GM19397 (cell line): ENCODE data around the gene GOLGA1.

ENCODE experiments used
- ATAC-seq: cut with Tn5 transposase; IDR thresholded peaks from one replicate; pipeline ENCODE4 v1.9.1; 2021; ENCODE audit warnings: mild to moderate bottlenecking, moderate library complexity; ENCODE audit not compliant: unreplicated experiment

GOLGA1 gene

DNA sequence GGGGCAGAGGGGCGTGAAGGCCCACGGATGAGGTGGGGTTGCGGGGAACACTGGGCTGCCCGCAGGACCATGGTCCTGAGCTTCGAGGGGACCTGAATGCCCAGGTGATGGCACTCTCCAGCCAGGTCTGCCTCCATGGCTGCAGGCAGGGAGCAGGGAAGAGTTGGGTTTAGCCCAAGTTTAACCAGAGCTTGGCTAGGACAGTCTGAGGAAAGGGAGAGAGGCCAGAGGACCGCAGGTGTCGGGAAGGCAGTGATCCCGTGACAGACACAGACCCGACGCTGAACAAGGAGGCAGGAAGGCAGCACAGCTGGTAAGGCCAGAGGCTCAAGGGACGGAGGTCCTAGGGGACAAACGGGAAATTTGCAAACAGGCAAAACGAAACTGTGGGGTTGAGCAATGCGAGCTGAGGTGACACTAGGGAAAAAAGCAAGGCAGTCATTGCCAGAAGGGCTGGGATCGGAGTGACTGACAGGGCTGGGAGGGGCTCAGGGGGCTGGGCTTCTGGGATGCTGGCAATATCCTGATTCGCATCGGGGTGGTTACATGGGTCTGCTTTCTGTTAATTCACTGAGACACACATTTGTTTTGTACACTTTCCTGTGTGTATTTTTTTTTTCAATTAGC lies 53.9 kb downstream of the GOLGA1 start:
- ATAC-seq, result no peak

DNA sequence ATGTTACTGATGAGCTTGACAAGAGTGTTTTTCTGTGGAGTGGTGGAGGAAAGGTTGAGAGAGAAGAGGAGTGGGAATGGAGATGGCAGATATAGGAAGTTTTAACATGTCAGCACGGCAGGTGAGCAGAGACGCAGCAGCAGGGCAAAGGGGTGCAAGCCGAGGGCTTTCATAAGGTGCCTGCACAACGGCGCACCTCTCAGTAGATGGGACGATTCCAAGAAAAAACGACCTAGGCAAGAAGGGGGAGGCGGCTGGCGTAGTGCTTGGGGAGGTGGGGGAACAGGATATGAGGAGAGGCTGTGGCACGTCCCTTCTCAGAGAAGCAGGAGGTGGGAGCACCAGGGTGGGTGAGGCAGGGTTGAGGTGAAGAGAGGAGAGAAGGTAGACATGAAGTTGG lies 54.4 kb downstream of the GOLGA1 start:
- ATAC-seq, result no peak

DNA sequence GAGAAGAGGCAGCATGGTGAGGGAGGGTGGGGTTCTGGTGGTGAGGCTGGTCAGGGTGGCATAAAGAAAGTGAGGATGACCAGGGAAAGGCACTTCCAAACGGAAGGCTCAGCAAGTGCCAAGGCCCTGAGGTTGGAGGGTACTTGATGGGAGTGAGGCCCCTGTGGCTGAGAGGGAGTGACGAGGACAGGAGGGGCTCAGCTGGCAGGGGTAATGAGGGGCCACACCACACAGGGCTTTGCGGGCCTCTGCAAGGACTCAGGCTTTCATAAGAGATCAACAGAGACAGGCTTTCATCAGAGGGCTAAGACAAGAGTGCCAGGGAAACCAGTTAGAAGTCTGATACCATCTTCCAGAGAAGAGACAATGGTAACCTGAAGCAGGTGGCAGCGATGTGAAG lies 55.3 kb downstream of the GOLGA1 start:
- no peak for ATAC-seq

DNA sequence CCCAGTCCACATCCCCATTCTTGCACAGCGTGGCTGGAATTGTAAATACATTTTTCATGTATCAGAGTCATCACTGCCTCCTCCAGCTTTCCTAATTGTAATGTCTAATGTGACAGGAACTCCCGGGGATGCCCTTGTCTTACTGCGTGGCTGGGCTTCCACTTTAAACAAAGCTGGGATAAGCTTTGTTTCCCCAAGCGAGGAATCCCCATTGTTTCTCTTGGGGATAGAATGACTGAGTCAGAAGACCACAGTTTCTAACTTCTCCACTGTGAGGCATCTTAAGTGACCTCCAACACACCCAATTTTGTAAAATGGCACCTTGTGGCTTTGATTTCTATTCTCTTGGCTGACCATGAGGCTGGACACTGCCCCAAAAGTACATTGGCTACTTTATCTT lies 56.5 kb downstream of the GOLGA1 start:
- no peak for ATAC-seq

DNA sequence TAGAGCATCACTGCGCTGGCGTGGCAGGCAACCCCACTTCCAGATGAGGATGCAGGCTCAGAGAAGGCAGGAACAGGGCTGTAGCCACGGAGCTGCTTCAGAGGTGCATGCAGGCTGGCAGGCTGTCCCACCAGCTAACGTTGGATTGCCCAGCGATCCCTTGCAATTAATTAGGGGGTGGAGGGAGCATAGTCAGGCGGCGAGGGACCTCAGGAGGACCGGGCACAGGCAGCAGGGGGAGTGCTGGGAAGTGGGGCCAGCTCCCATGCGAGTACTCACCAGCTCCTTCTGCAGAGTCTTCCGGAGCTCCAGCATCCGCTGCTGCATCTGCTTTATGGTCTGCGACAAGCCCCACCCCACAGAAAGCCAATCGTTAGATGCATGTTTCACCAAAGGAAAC lies 58.7 kb downstream of the GOLGA1 start:
- ATAC-seq, result no peak

DNA sequence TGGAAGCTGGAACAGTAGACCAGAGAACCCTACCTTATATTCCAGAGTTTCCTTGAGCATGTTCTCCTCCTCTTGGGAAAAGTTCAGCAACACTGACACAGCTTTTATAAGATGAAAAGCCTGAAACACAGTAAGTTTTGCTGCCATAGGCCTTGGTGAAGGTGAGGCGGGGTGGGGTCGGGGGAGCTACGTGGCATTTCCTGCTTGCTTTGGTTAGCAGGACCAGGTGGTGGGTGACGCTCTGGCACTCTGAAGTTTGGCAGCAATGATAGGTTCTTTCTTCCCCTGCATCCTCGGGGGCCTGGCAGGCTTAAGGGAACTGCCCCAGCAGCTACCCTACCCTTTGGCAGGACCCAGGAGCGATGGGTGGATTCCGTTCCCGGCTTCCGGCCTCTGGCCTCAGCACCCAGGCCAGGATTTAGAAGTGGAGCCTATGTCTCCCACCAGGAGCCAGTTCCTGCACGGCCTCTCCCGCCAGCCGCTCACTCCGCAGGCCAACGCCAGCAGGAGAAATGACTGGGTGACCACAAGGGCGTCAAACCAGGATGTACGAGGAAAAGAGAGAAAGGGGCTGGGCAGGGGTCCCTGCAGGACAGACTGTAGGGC lies 59.6 kb downstream of the GOLGA1 start:
- ATAC-seq, result no peak

GRCh38 chr9:124880501-124880900 lies 60.4 kb downstream of the GOLGA1 start:
- no peak for ATAC-seq

- no peak for ATAC-seq
Observed at GRCh38 chr9:124879226-124879625, 61.7 kb downstream of the GOLGA1 start.

DNA sequence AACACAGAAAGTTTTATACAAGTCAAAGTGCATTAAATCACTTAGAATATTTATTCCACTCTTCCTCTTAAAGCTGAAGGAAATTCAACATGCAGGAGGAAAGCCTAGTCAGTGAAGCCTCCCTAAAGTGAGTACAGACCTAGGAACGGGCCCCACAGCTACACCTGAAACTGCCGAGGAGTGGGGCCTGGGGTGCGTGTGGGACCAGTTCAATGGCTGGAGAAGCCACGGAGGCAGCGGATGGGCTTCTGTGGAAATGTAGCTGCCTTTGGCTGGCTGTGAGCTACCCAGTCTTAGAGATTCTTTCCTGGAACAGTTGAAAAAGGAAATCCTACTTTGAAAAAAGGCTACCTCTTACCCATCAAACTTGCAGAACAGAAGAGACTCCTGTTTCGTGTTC lies 62.4 kb downstream of the GOLGA1 start:
- ATAC-seq, result no peak

GRCh38 chr9:124878021-124878420 lies 62.9 kb downstream of the GOLGA1 start:
- no peak for ATAC-seq

DNA sequence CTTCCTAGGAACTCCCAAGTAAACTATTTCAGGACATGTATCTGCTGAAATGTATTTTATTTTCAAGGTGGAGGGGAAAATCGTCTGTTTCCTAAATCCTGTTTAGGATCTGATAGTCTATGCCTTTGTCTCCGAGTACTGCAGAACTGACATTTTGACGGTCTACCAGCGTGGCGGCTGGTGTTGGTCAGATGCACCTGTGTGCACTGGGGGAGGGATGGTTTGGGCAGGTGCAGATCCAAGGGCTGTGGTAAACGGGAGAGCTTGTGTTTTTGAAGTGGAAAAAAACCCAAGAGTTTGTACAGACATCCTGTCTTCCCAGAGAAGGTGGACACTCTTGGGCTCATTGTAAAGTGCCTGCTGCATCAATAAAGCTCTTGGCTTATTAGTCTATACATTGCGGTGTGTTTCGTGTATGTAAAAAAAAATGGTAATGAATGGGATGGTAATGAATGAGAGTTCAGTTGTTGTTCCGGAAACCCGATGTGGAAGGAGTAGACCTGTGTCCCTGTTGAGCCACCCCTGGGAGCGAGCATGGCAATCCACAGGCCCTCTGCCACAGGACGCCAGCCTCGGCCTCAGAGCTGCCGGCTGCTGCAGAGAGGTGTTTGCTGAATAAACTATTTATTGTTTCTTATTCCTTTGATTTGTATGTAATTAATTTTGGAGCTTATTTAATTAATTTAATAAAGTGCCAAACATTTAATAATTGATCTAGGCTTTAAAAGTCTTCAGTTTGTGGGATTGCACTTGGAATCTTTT lies 63.7 kb downstream of the GOLGA1 start:
- ATAC-seq, result no peak

DNA sequence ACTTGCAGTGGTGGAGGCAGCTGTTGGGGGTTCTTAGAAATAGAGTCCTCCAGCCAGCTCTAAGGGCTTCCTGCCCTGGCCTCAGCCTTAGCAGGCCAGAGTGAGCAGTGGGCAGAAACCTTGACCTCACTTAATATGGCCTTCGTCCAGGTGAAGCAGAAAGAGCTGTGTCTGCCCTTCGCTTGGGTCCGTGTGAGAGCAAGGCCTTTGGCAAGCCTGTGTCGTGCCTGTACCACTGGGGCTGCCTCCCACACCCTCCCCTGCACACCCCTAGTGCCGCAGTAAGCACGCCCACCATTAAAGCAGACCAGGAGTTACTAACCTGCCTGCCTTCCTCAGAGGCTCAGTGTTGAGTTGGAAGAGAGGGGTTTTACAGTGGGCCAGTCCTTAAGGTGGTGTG lies 65.4 kb downstream of the GOLGA1 start:
- no peak for ATAC-seq

- ATAC-seq, result no peak
Observed at GRCh38 chr9:124873664-124874063, 67.2 kb downstream of the GOLGA1 start.

- ATAC-seq, result no peak
Observed at GRCh38 chr9:124871156-124871561, 69.7 kb downstream of the GOLGA1 start.

- ATAC-seq, result no peak
Observed at GRCh38 chr9:124870723-124871122, 70.2 kb downstream of the GOLGA1 start.

DNA sequence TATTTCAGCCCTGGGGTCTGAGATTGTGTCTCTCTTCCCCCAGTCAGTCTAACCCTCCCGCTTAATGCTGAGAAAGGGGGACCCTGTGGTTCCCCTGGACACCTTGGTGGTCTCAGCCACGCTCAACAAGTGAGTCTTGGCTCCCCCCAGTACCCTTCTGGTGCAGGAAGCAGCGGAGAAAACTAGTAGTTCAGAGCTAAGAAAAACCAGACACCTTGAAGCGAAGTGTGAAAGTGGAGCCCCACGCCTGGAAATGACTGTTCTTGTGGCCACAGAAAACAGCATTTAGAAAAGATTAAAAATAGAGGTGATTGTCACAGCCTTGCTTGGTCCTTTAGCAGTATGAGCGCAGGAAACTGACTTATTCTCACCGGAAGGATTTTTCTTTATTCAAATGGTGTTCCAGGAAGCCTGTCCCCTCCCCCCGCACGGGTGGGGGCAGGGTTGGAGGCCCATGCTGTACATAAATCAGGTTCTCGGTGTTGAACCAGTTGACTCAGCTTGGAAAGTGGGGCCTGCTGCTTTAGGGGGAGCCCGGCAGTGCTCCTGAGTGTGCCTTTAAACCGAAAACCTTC lies 70.8 kb downstream of the GOLGA1 start:
- peak; percentile 30 for ATAC-seq

GRCh38 chr9:124869466-124869985 lies 71.4 kb downstream of the GOLGA1 start:
- ATAC-seq, result peak; percentile 9

DNA sequence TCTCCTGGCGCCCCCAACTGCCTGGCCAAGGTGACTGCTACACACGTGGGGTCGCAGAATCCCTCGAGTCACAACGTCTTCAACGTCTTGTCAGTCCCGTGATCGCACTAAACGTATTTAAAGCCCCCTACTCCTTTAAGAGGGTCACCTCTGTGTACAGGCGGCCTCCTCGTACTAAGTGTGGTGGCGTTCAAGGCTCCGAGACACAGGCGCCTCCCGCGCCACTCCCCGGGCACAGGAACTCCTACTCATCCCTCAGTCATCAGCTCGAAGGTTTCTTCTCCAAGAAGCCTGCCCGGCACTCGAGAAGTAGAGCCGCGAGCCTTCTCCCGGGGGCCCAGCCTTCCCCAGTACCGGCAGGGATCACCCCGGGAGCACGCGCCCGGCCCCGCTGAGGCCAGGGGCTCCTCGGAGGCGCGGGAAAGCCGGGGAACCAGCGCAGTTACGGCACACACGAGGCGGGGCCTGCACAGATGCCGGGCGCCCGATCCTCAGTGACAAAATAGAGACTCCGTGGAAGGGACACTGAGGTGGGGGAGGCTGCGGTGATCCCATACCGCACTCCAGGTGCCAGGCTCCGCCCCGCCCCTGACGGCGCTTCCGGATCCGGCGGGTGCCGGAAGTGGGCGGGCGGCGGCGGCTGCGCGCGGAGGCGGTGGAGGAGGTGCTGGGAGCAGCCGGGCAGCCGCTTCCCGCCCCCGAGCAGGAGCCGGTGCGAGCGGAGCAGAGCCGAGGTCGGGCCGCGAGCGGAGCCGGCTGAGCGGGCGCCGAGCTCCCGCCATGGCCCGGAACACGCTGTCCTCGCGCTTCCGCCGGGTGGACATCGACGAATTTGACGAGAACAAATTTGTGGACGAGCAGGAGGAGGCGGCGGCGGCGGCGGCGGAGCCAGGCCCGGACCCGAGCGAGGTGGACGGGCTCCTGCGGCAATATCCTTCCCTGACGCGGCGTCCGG lies 72.1 kb downstream of the GOLGA1 start:
- ATAC-seq, result peak; percentile 65

DNA sequence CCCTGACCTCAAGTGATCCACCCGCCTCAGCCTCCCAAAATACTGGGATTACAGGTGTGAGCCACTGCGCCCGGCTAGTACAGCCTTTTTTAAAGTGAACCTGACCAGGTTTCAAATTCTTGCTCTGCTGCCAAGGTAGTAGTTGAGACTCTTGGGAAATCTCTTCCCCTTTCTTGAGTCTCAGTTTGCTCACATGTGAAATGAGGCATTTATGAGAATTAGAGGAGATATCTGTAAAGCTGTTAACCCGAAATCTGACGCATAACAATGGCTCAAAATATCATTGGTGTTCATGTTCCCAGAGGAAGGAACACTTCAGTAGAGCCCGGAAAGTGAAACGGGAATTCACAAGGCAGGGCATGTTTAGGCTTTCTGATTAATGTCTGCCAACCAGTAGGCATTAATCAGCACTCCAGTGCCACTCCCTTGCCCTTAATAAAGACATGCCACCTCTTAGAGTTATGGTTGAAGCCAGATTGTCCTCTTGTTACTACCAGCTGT lies 77.5 kb downstream of the GOLGA1 start:
- no peak for ATAC-seq
